ENCODE results near the gene ZNF396.

Gene ZNF396

GRCh38 chr18:35377875-35378573 is 887 bp upstream of the ZNF396 start:
- no peak overlapping the region for H3K4me3 ChIP-seq (ENCODE audit: low read length)
- H3K36me3 ChIP-seq (ENCODE audit: control insufficient read depth, insufficient read depth, low read length) = no peaks in the 10 kb centered on the region
- no peaks in the 10 kb centered on the region for H3K27me3 ChIP-seq (ENCODE audit: control insufficient read depth, insufficient read depth, low read length)
- no peak overlapping the region for H3K27ac ChIP-seq (ENCODE audit: low read depth, low read length)
- H3K4me1 ChIP-seq (ENCODE audit: control insufficient read depth, insufficient read depth, low read length) = no peaks in the 10 kb centered on the region
- no peak overlapping the region for H3K9ac ChIP-seq (ENCODE audit: low read length)

- no peaks in the 10 kb centered on the region for H3K4me1 ChIP-seq (ENCODE audit: control insufficient read depth, insufficient read depth, low read length)
- peak overlapping the region; percentile 35 for H3K9ac ChIP-seq (ENCODE audit: low read length)
- no peak overlapping the region for H3K27ac ChIP-seq (ENCODE audit: low read depth, low read length)
- H3K36me3 ChIP-seq (ENCODE audit: control insufficient read depth, insufficient read depth, low read length) = no peaks in the 10 kb centered on the region
- H3K4me3 ChIP-seq (ENCODE audit: low read length) = peak overlapping the region; percentile 87
- no peaks in the 10 kb centered on the region for H3K27me3 ChIP-seq (ENCODE audit: control insufficient read depth, insufficient read depth, low read length)
These were observed 770 bp downstream of the ZNF396 start for GRCh38 chr18:35376393-35376741.

- no peak overlapping the region for H3K9ac ChIP-seq (ENCODE audit: low read length)
- no peaks in the 10 kb centered on the region for H3K36me3 ChIP-seq (ENCODE audit: control insufficient read depth, insufficient read depth, low read length)
- no peaks in the 10 kb centered on the region for H3K27me3 ChIP-seq (ENCODE audit: control insufficient read depth, insufficient read depth, low read length)
- no peak overlapping the region for H3K4me3 ChIP-seq (ENCODE audit: low read length)
- H3K4me1 ChIP-seq (ENCODE audit: control insufficient read depth, insufficient read depth, low read length) = no peaks in the 10 kb centered on the region
- H3K27ac ChIP-seq (ENCODE audit: low read depth, low read length) = no peak overlapping the region
These were observed 2.4 kb downstream of the ZNF396 start for GRCh38 chr18:35374708-35375107.

- Histone ChIP-seq H3K4me3 (ENCODE audit: low read length) (no peak overlapping the region), H3K27ac (ENCODE audit: low read depth, low read length) (no peak overlapping the region), H3K4me1 (ENCODE audit: control insufficient read depth, insufficient read depth, low read length) (no peaks in the 10 kb centered on the region), H3K9ac (ENCODE audit: low read length) (no peak overlapping the region), H3K27me3 (ENCODE audit: control insufficient read depth, insufficient read depth, low read length) (no peaks in the 10 kb centered on the region), H3K36me3 (ENCODE audit: control insufficient read depth, insufficient read depth, low read length) (no peaks in the 10 kb centered on the region)
These were observed 5.5 kb downstream of the ZNF396 start for GRCh38 chr18:35371412-35372195.

GRCh38 chr18:35369126-35369525 is 8.0 kb downstream of the ZNF396 start:
- H3K9ac ChIP-seq (ENCODE audit: low read length) = no peak overlapping the region
- no peak overlapping the region for H3K4me3 ChIP-seq (ENCODE audit: low read length)
- H3K27me3 ChIP-seq (ENCODE audit: control insufficient read depth, insufficient read depth, low read length) = no peaks in the 10 kb centered on the region
- H3K36me3 ChIP-seq (ENCODE audit: control insufficient read depth, insufficient read depth, low read length) = no peaks in the 10 kb centered on the region
- H3K4me1 ChIP-seq (ENCODE audit: control insufficient read depth, insufficient read depth, low read length) = no peaks in the 10 kb centered on the region
- H3K27ac ChIP-seq (ENCODE audit: low read depth, low read length) = no peak overlapping the region

- Histone ChIP-seq H3K9ac (ENCODE audit: low read length) (no peak overlapping the region), H3K27me3 (ENCODE audit: control insufficient read depth, insufficient read depth, low read length) (no peaks in the 10 kb centered on the region), H3K4me1 (ENCODE audit: control insufficient read depth, insufficient read depth, low read length) (no peaks in the 10 kb centered on the region), H3K27ac (ENCODE audit: low read depth, low read length) (no peak overlapping the region), H3K4me3 (ENCODE audit: low read length) (no peak overlapping the region), H3K36me3 (ENCODE audit: control insufficient read depth, insufficient read depth, low read length) (no peaks in the 10 kb centered on the region)
These were observed 8.5 kb downstream of the ZNF396 start for GRCh38 chr18:35368595-35368994.

- Histone ChIP-seq H3K36me3 (ENCODE audit: control insufficient read depth, insufficient read depth, low read length) (no peaks in the 10 kb centered on the region), H3K27me3 (ENCODE audit: control insufficient read depth, insufficient read depth, low read length) (no peaks in the 10 kb centered on the region), H3K9ac (ENCODE audit: low read length) (no peak overlapping the region), H3K27ac (ENCODE audit: low read depth, low read length) (no peak overlapping the region), H3K4me1 (ENCODE audit: control insufficient read depth, insufficient read depth, low read length) (no peaks in the 10 kb centered on the region), H3K4me3 (ENCODE audit: low read length) (no peak overlapping the region)
These were observed 14.6 kb downstream of the ZNF396 start for GRCh38 chr18:35362531-35362930.

- Histone ChIP-seq H3K36me3 (ENCODE audit: control insufficient read depth, insufficient read depth, low read length) (no peaks in the 10 kb centered on the region), H3K4me3 (ENCODE audit: low read length) (no peak overlapping the region), H3K27me3 (ENCODE audit: control insufficient read depth, insufficient read depth, low read length) (no peaks in the 10 kb centered on the region), H3K9ac (ENCODE audit: low read length) (no peak overlapping the region), H3K4me1 (ENCODE audit: control insufficient read depth, insufficient read depth, low read length) (no peaks in the 10 kb centered on the region), H3K27ac (ENCODE audit: low read depth, low read length) (no peak overlapping the region)
These were observed 15.4 kb downstream of the ZNF396 start for GRCh38 chr18:35361570-35362321.

- no peaks in the 10 kb centered on the region for H3K36me3 ChIP-seq (ENCODE audit: control insufficient read depth, insufficient read depth, low read length)
- H3K4me3 ChIP-seq (ENCODE audit: low read length) = no peak overlapping the region
- no peak overlapping the region for H3K9ac ChIP-seq (ENCODE audit: low read length)
- H3K27ac ChIP-seq (ENCODE audit: low read depth, low read length) = no peak overlapping the region
- H3K4me1 ChIP-seq (ENCODE audit: control insufficient read depth, insufficient read depth, low read length) = no peaks in the 10 kb centered on the region
- no peaks in the 10 kb centered on the region for H3K27me3 ChIP-seq (ENCODE audit: control insufficient read depth, insufficient read depth, low read length)
These were observed 22.0 kb downstream of the ZNF396 start for GRCh38 chr18:35355140-35355618.

- Histone ChIP-seq H3K4me3 (ENCODE audit: low read length) (no peak overlapping the region), H3K9ac (ENCODE audit: low read length) (no peak overlapping the region), H3K4me1 (ENCODE audit: control insufficient read depth, insufficient read depth, low read length) (no peaks in the 10 kb centered on the region), H3K27me3 (ENCODE audit: control insufficient read depth, insufficient read depth, low read length) (no peaks in the 10 kb centered on the region), H3K27ac (ENCODE audit: low read depth, low read length) (no peak overlapping the region), H3K36me3 (ENCODE audit: control insufficient read depth, insufficient read depth, low read length) (no peaks in the 10 kb centered on the region)
These were observed 24.4 kb downstream of the ZNF396 start for GRCh38 chr18:35352778-35353177.

GRCh38 chr18:35352283-35352682 is 24.9 kb downstream of the ZNF396 start:
- no peaks in the 10 kb centered on the region for H3K27me3 ChIP-seq (ENCODE audit: control insufficient read depth, insufficient read depth, low read length)
- H3K27ac ChIP-seq (ENCODE audit: low read depth, low read length) = no peak overlapping the region
- no peak overlapping the region for H3K4me3 ChIP-seq (ENCODE audit: low read length)
- no peak overlapping the region for H3K9ac ChIP-seq (ENCODE audit: low read length)
- H3K4me1 ChIP-seq (ENCODE audit: control insufficient read depth, insufficient read depth, low read length) = no peaks in the 10 kb centered on the region
- no peaks in the 10 kb centered on the region for H3K36me3 ChIP-seq (ENCODE audit: control insufficient read depth, insufficient read depth, low read length)

GRCh38 chr18:35348001-35348400 is 29.1 kb downstream of the ZNF396 start:
- no peaks in the 10 kb centered on the region for H3K36me3 ChIP-seq (ENCODE audit: control insufficient read depth, insufficient read depth, low read length)
- no peak overlapping the region for H3K4me3 ChIP-seq (ENCODE audit: low read length)
- H3K27me3 ChIP-seq (ENCODE audit: control insufficient read depth, insufficient read depth, low read length) = no peaks in the 10 kb centered on the region
- H3K27ac ChIP-seq (ENCODE audit: low read depth, low read length) = no peak overlapping the region
- peaks cover 6% of the 10 kb centered on the region for H3K4me1 ChIP-seq (ENCODE audit: control insufficient read depth, insufficient read depth, low read length)
- H3K9ac ChIP-seq (ENCODE audit: low read length) = no peak overlapping the region

All from rectal smooth muscle tissue (tissue), 1 donor.